IMR-90 (cell line): ENCODE measurements around the gene TMEM45B. TPM values are rescaled to one million over a fixed set of nuclear protein-coding genes. Genes with fewer than 3 reads are reported as not detected.

ENCODE experiments used
- ATAC-seq: fragments of 200-7000 bp; cut with Tn5 transposase; 2 replicates; pipeline ENCODE4 v1.9.1; 2020; ENCODE audit warnings: low read depth, mild to moderate bottlenecking, moderate library complexity
- BruUV-seq: library from RNA; stranded (reverse); fragments of 400-500 nt; replicated peaks from 2 replicates; lab custom pipeline; 2021; lab: Mats Ljungman, UMichigan
- CTCF ChIA-PET: fragments of 300-600 bp; formaldehyde crosslinking; extraction: SDS; loops from one replicate; lab custom pipeline; 2021; ENCODE audit warnings: antibody characterized with exemption; lab: Yijun Ruan, JAX
- POLR2A ChIA-PET: fragments of 300-600 bp; sonication (Branson Sonifier 250); formaldehyde crosslinking; loops from one replicate; lab custom pipeline; 2022; ENCODE audit warnings: antibody characterized with exemption; ENCODE audit not compliant: unreplicated experiment; lab: Charles Lee
- DNase-seq: peaks from one replicate; pipeline ENCODE4 v3.0.0; 2013
- H2AFZ ChIP-seq: replicated peaks from 2 replicates; pipeline ENCODE3; 2013; ENCODE audit warnings: low read length, mild to moderate bottlenecking; ENCODE audit not compliant: poor library complexity
- H2AK5ac ChIP-seq: 2 replicates; pipeline ENCODE4 v1.6.1; 2013; ENCODE audit warnings: low read depth, low read length, inconsistent platforms
- H2AK9ac ChIP-seq: replicated peaks from 2 replicates; pipeline ENCODE3; 2013; ENCODE audit warnings: mild to moderate bottlenecking, low read depth, low read length, moderate library complexity; ENCODE audit not compliant: poor library complexity
- H2BK120ac ChIP-seq: 2 replicates; pipeline ENCODE4 v1.6.1; 2013; ENCODE audit warnings: low read depth, low read length, inconsistent platforms
- H2BK15ac ChIP-seq: 3 replicates; pipeline ENCODE4 v1.6.1; 2013; ENCODE audit warnings: low read depth, low read length, inconsistent platforms
- H2BK20ac ChIP-seq: 2 replicates; pipeline ENCODE4 v1.6.1; 2013; ENCODE audit warnings: low read depth, mild to moderate bottlenecking, inconsistent platforms, low read length, moderate library complexity
- H2BK5ac ChIP-seq: 2 replicates; pipeline ENCODE4 v1.6.1; 2013; ENCODE audit warnings: mild to moderate bottlenecking, low read depth, low read length, inconsistent platforms; ENCODE audit not compliant: poor library complexity, severe bottlenecking
- H3K14ac ChIP-seq: replicated peaks from 2 replicates; pipeline ENCODE4 v1.6.1; 2013; ENCODE audit warnings: low read depth, low read length, inconsistent platforms
- H3K18ac ChIP-seq: 2 replicates; pipeline ENCODE4 v1.6.1; 2013; ENCODE audit warnings: low read depth, low read length, control low read depth
- H3K23ac ChIP-seq: 2 replicates; pipeline ENCODE4 v1.6.1; 2013; ENCODE audit warnings: low read depth, low read length, inconsistent platforms
- H3K27ac ChIP-seq: 2 replicates; pipeline ENCODE4 v1.5.1; 2013; ENCODE audit warnings: mild to moderate bottlenecking, control low read depth, low read length; ENCODE audit not compliant: insufficient read depth
- H3K27me3 ChIP-seq: 2 replicates; pipeline ENCODE4 v1.6.1; 2013; ENCODE audit warnings: low read length; ENCODE audit not compliant: control insufficient read depth, insufficient read depth
- H3K36me3 ChIP-seq: 2 replicates; pipeline ENCODE4 v1.6.1; 2013; ENCODE audit warnings: low read length, mixed read lengths; ENCODE audit not compliant: control insufficient read depth, insufficient read depth
- H3K4ac ChIP-seq: 2 replicates; pipeline ENCODE4 v1.6.1; 2013; ENCODE audit warnings: low read depth, low read length, inconsistent platforms
- H3K4me1 ChIP-seq: 2 replicates; pipeline ENCODE4 v1.6.1; 2013; ENCODE audit warnings: low read length, mixed read lengths; ENCODE audit not compliant: control insufficient read depth, insufficient read depth
- H3K4me2 ChIP-seq: 2 replicates; pipeline ENCODE4 v1.6.1; 2013; ENCODE audit warnings: low read depth, mild to moderate bottlenecking, control low read depth, low read length, moderate library complexity
- H3K4me3 ChIP-seq: 2 replicates; pipeline ENCODE4 v1.5.1; 2013; ENCODE audit warnings: low read depth, mild to moderate bottlenecking, control low read depth, low read length, moderate library complexity; ENCODE audit not compliant: insufficient read depth
- H3K56ac ChIP-seq: 2 replicates; pipeline ENCODE4 v1.6.1; 2013; ENCODE audit warnings: low read length, inconsistent platforms; ENCODE audit not compliant: insufficient read depth; ENCODE audit errors: extremely low read depth
- H3K79me1 ChIP-seq, 2 experiments: 2 replicates each; pipeline ENCODE4 v1.6.1; 2013; ENCODE audit warnings: low read length in 2 of 2, inconsistent platforms in 1 of 2, low read depth in 1 of 2
- H3K9ac ChIP-seq: 2 replicates; pipeline ENCODE4 v1.6.1; 2013; ENCODE audit warnings: low read depth, low read length, control low read depth
- H3K9me1 ChIP-seq: 2 replicates; pipeline ENCODE4 v1.6.1; 2013; ENCODE audit warnings: low read length, inconsistent platforms; ENCODE audit not compliant: insufficient read depth
- H3K9me3 ChIP-seq: 2 replicates; pipeline ENCODE4 v1.6.1; 2013; ENCODE audit warnings: low read length; ENCODE audit not compliant: control insufficient read depth, insufficient read depth
- H4K20me1 ChIP-seq: 2 replicates; pipeline ENCODE4 v1.6.1; 2013; ENCODE audit warnings: low read length, inconsistent platforms; ENCODE audit not compliant: insufficient read depth
- H4K5ac ChIP-seq: 2 replicates; pipeline ENCODE4 v1.6.1; 2013; ENCODE audit warnings: mild to moderate bottlenecking, low read depth, low read length, control low read depth
- H4K8ac ChIP-seq, 2 experiments: 2 replicates each; pipeline ENCODE4 v1.6.1; 2013; ENCODE audit warnings: low read depth in 2 of 2, low read length in 2 of 2, control low read depth in 1 of 2, inconsistent platforms in 1 of 2
- H4K91ac ChIP-seq: 2 replicates; pipeline ENCODE4 v1.6.1; 2013; ENCODE audit warnings: low read depth, low read length, inconsistent platforms; ENCODE audit not compliant: insufficient read depth
- CEBPB ChIP-seq: IDR thresholded peaks from 2 replicates; pipeline ENCODE4 v1.6.1; 2012; ENCODE audit warnings: low read depth, low read length, improper control_type of control experiment
- FOS ChIP-seq: fragments of 150-350 bp; IDR thresholded peaks from 2 replicates; pipeline ENCODE4 v1.6.1; 2016; ENCODE audit warnings: low read depth, low read length
- MXI1 ChIP-seq: IDR thresholded peaks from 2 replicates; pipeline ENCODE4 v1.6.1; 2012; ENCODE audit warnings: low read depth, mild to moderate bottlenecking, low read length, moderate library complexity, borderline replicate concordance
- WGBS, 2 experiments: methylation state at CpG; one replicate each; pipeline versions ENCODE4 v1.1.5 to v1.1.7; 2013; ENCODE audit warnings: missing lambda C conversion rate in 2 of 2; ENCODE audit not compliant: insufficient read length in 1 of 2; ENCODE audit errors: extremely low coverage in 2 of 2; 5-methylcytosine and 5-hydroxymethylcytosine counted together
- dilution Hi-C: fragments of 300-500 bp; cut with HindIII; formaldehyde crosslinking; loops from one replicate; pipeline ENCODE4 v1.14.3; 2018; ENCODE audit warnings: low sequenced_read_pairs; ENCODE audit not compliant: unreplicated experiment
- in situ Hi-C: fragments of 300-500 bp; cut with MboI; formaldehyde crosslinking; loops from 3 replicates; pipeline ENCODE4 v1.14.3; 2019; ENCODE audit warnings: low sequenced_read_pairs, inconsistent platforms, mixed read lengths
- intact Hi-C: fragments of 100-400 bp; cut with micrococcal nuclease; formaldehyde crosslinking; loops from 2 replicates; pipeline ENCODE4 v1.10.0; 2022
- polyA plus RNA-seq, 3 experiments: library from polyadenylated mRNA; depleted of rRNA; stranded (reverse); fragments of >200 nt; gene quantifications; 2 replicates each; pipeline ENCODE4 v1.2.3, GENCODE V29; 2012; ENCODE audit warnings: low replicate concordance in 1 of 3
- total RNA-seq: library from RNA; depleted of rRNA; stranded (reverse); fragments of >200 nt; gene quantifications from 2 replicates; pipeline ENCODE4 v1.2.3, GENCODE V29; 2012
- TF ChIP-seq, protein P1 (sequence below): fragments of 150-350 bp; IDR thresholded peaks from 2 replicates; pipeline ENCODE4 v1.6.1; 2017; ENCODE audit warnings: mild to moderate bottlenecking, antibody characterized with exemption, low read length, low read depth

TMEM45B gene
- total and polyA plus RNA-seq, 2 of the 4 experiments (the other 2 are of a cell fraction) = not detected

DNA sequence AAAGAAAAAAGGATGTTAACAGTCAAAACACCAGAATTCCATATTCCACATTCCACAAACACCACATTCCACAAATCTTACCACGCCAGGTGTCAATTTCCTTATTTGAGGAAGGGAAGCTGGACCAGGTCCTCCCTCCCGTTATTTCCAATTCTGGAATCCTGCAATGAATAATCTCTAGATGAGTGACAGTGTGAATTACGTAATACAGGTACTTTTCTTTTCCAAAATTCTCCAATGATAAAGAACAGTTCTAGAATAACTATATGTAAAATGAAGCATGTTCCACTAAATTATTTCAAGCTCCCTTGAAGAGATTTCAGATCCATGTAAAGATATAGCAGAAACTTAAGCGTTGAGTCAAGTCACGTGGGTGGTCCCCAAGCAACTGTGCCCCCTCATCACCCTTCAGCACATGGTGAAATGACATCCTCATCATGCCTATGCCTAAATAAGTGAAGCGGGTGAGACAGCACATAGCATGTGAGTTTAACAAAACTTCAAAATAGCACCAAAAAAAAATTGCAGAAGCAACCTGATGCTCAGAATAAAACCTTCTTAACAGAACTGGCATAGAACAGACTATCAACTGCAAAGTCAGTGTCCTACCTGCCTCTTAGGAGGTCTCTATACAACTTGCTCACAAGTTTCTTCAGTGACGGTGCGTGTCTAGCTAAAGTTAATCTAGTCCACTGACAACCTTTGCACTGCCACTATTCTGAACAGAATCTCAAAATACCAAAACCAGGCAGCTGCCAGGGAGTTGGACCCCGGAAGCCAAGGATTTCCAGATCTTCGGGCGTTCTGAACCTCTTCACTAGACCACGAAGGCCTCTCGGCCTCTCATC is 78.9 kb downstream of the TMEM45B start:
- peak overlapping the region; percentile 73 for H3K23ac ChIP-seq
- no peak overlapping the region for H2BK15ac ChIP-seq
- peak overlapping the region; percentile 29; the same call in 1 of the 2 replicates for H3K4ac ChIP-seq
- no peak overlapping the region for H2AK5ac ChIP-seq
- H3K4me1 ChIP-seq = peaks cover 4% of the 10 kb centered on the region; the same call in 1 of the 2 replicates
- BruUV-seq = no TSS peak
- no peak overlapping the region for H2BK5ac ChIP-seq
- peak overlapping the region in 1 of 2 experiments; percentile 31; a peak in 1 of 4 replicates for H4K8ac ChIP-seq
- in situ Hi-C loops (no loop called here), intact Hi-C loops (no loop called here), dilution Hi-C loops (no loop called here)
- no peak overlapping the region for H3K18ac ChIP-seq
- peak overlapping the region; percentile 89 for H3K9ac ChIP-seq
- H4K91ac ChIP-seq = no peak overlapping the region
- H3K9me3 ChIP-seq = no peaks in the 10 kb centered on the region
- POLR2A ChIA-PET = no interaction called here
- peak overlapping the region; percentile 98 for H3K4me3 ChIP-seq
- no peaks in the 10 kb centered on the region; the same call in 1 of the 2 replicates for H4K20me1 ChIP-seq
- H2BK120ac ChIP-seq = no peak overlapping the region
- CTCF ChIA-PET = interaction anchor here (1.3 kb wide), 1 partner anchor 13 kb away, joined by 5 read pairs; no protein-coding TSS in a partner anchor
- peak overlapping the region; percentile 99 for H3K4me2 ChIP-seq
- H4K5ac ChIP-seq = no peak overlapping the region
- 0% methylated on average over 5 of the region's 13 CpGs; no CpG with 5 or more reads in 1 of the 2 experiments for WGBS, 2 experiments
- H3K9me1 ChIP-seq = no peaks in the 10 kb centered on the region; the same call in 1 of the 2 replicates
- peak overlapping the region; percentile 47 for H2AK9ac ChIP-seq
- 0 out of 2 replicates have a peak overlapping the region, but pooled peaks have one; percentile 8 for H3K56ac ChIP-seq
- peaks cover 13% of the 10 kb centered on the region for H3K36me3 ChIP-seq
- TF ChIP-seq, protein P1, sequence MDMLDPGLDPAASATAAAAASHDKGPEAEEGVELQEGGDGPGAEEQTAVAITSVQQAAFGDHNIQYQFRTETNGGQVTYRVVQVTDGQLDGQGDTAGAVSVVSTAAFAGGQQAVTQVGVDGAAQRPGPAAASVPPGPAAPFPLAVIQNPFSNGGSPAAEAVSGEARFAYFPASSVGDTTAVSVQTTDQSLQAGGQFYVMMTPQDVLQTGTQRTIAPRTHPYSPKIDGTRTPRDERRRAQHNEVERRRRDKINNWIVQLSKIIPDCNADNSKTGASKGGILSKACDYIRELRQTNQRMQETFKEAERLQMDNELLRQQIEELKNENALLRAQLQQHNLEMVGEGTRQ = peak; percentile 57
- TF ChIP-seq MXI1 = no peak
- TF ChIP-seq CEBPB = peak; percentile 76
- TF ChIP-seq FOS = no peak
- H3K27ac ChIP-seq = peak overlapping the region; percentile 87
- DNase-seq (peak; percentile 3), ATAC-seq (peak; percentile 3; the same call in 1 of the 2 replicates)
- H3K27me3 ChIP-seq = no peaks in the 10 kb centered on the region
- H2AFZ ChIP-seq = peak overlapping the region; percentile 95
- H3K14ac ChIP-seq = no peak overlapping the region; the same call in 1 of the 2 replicates
- H3K79me1 ChIP-seq = peaks cover 16 to 44% of the 10 kb centered on the region in 2 experiments
- H2BK20ac ChIP-seq = no peak overlapping the region
